Measurements from ENCODE around the gene CFAP299.
"Not testable (repeated sequence)": the region's sequence is repeated elsewhere in the genome, so short reads cannot be mapped to it uniquely, and the experiment has no call there.

CFAP299 gene

GRCh38 chr4:80335226-80335553 is 340 bp upstream of the CFAP299 start:
- TF ChIP-seq EZH2phosphoT487 (IDR thresholded peaks at IDR 0.05; ENCODE audit: low read length) = no peak
- TF ChIP-seq EZH2 (optimal IDR thresholded peaks at IDR 0.05; ENCODE audit: low read depth, low read length) = no peak
- no peak overlapping the region for H3K27ac ChIP-seq (ENCODE audit: low read length)
- H3K4me2 ChIP-seq (ENCODE audit: low read depth, low read length) = peak overlapping the region; percentile 76
- no peaks in the 10 kb centered on the region for H4K20me1 ChIP-seq (ENCODE audit: insufficient read depth, low read length)
- no peaks in the 10 kb centered on the region for H3K9me3 ChIP-seq (replicated peaks; ENCODE audit: insufficient read depth, low read length)
- peak overlapping the region; percentile 85 for H2AFZ ChIP-seq (ENCODE audit: low read length)
- no peak overlapping the region for H3K9ac ChIP-seq (ENCODE audit: low read length)
- no peaks in the 10 kb centered on the region for H3K4me1 ChIP-seq (ENCODE audit: low read length)
- no peaks in the 10 kb centered on the region for H3K9me2 ChIP-seq (replicated peaks; ENCODE audit: insufficient read depth, low read length)
- no peaks in the 10 kb centered on the region for H3K27me3 ChIP-seq (replicated peaks; ENCODE audit: insufficient read depth, low read length)
- peak overlapping the region; percentile 75 for H3K4me3 ChIP-seq (ENCODE audit: low read length)
- no peaks in the 10 kb centered on the region for H3K36me3 ChIP-seq (replicated peaks; ENCODE audit: insufficient read depth, low read length)
- DNase-seq = no peak
- 0 out of 2 replicates have a peak, but pooled peaks cover 5% of the 10 kb centered on the region for H3F3A ChIP-seq (ENCODE audit: insufficient read depth, low read length)
- no peaks in the 10 kb centered on the region for H3K79me2 ChIP-seq (ENCODE audit: low read length)

DNA sequence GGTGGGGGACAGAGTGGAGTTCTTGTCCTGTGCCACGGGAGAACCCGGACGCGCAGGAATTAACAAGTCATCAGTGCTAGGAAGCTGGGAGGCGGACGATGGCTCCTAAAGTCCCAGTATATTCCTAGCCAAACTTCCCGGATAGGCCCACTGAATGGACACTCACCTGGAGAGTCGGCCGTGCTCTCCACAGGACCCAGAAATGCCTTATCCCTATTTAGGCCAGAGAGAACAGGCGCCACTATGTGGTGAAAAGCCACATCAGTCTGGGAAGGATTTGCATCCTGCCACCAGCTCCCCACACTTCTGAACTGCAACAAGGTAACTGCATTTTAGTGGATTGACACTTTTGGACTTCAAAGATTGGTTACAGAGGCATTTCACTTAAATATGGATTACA is 1.1 kb downstream of the CFAP299 start:
- H3K79me2 ChIP-seq (ENCODE audit: low read length) = no peaks in the 10 kb centered on the region
- H3K36me3 ChIP-seq (replicated peaks; ENCODE audit: insufficient read depth, low read length) = no peaks in the 10 kb centered on the region
- TF ChIP-seq, protein P1, sequence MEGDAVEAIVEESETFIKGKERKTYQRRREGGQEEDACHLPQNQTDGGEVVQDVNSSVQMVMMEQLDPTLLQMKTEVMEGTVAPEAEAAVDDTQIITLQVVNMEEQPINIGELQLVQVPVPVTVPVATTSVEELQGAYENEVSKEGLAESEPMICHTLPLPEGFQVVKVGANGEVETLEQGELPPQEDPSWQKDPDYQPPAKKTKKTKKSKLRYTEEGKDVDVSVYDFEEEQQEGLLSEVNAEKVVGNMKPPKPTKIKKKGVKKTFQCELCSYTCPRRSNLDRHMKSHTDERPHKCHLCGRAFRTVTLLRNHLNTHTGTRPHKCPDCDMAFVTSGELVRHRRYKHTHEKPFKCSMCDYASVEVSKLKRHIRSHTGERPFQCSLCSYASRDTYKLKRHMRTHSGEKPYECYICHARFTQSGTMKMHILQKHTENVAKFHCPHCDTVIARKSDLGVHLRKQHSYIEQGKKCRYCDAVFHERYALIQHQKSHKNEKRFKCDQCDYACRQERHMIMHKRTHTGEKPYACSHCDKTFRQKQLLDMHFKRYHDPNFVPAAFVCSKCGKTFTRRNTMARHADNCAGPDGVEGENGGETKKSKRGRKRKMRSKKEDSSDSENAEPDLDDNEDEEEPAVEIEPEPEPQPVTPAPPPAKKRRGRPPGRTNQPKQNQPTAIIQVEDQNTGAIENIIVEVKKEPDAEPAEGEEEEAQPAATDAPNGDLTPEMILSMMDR (IDR thresholded peaks at IDR 0.05; ENCODE audit: low read length) = peak; percentile 46
- TF ChIP-seq EZH2 (optimal IDR thresholded peaks at IDR 0.05; ENCODE audit: low read depth, low read length) = no peak
- H3K9ac ChIP-seq (ENCODE audit: low read length) = peak overlapping the region; percentile 15; the same call in 1 of the 2 replicates
- H2AFZ ChIP-seq (ENCODE audit: low read length) = peak overlapping the region; percentile 85
- no peaks in the 10 kb centered on the region for H3K4me1 ChIP-seq (ENCODE audit: low read length)
- H3K27me3 ChIP-seq (replicated peaks; ENCODE audit: insufficient read depth, low read length) = no peaks in the 10 kb centered on the region
- peak; percentile 31 for DNase-seq
- H3K4me2 ChIP-seq (ENCODE audit: low read depth, low read length) = peak overlapping the region; percentile 76
- H3K27ac ChIP-seq (ENCODE audit: low read length) = no peak overlapping the region
- 0 out of 2 replicates have a peak, but pooled peaks cover 5% of the 10 kb centered on the region for H3F3A ChIP-seq (ENCODE audit: insufficient read depth, low read length)
- H4K20me1 ChIP-seq (ENCODE audit: insufficient read depth, low read length) = no peaks in the 10 kb centered on the region
- peak overlapping the region; percentile 75 for H3K4me3 ChIP-seq (ENCODE audit: low read length)
- H3K9me3 ChIP-seq (replicated peaks; ENCODE audit: insufficient read depth, low read length) = no peaks in the 10 kb centered on the region
- H3K9me2 ChIP-seq (replicated peaks; ENCODE audit: insufficient read depth, low read length) = no peaks in the 10 kb centered on the region

DNA sequence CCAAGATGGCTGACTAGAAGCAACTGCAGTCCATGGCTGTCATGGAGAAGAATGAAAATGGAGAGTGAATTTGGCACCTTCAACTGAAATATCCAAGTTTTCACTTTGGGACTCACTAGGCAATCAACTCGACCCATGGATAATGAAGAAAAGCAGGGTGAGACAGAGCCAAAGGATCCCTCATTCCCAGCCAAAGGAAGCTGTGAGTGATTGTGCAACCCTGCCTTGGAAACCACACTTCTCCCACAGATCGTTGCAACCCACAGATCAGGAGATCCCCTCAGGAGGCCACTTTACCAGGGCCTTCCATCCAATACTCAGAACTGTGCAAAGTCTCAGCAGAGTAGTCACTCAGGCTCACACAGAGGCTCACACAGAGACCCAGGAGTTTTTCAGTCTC is 4.5 kb downstream of the CFAP299 start:
- no peak overlapping the region for H3K4me2 ChIP-seq (ENCODE audit: low read depth, low read length)
- no peak for DNase-seq
- H3K9ac ChIP-seq (ENCODE audit: low read length) = no peak overlapping the region
- no peaks in the 10 kb centered on the region for H3K9me3 ChIP-seq (replicated peaks; ENCODE audit: insufficient read depth, low read length)
- no peak overlapping the region for H3K4me3 ChIP-seq (ENCODE audit: low read length)
- H3F3A ChIP-seq (ENCODE audit: insufficient read depth, low read length) = 0 out of 2 replicates have a peak, but pooled peaks cover 5% of the 10 kb centered on the region
- TF ChIP-seq EZH2phosphoT487 (IDR thresholded peaks at IDR 0.05; ENCODE audit: low read length) (no peak), EZH2 (optimal IDR thresholded peaks at IDR 0.05; ENCODE audit: low read depth, low read length) (no peak)
- TF ChIP-seq, protein P1 (IDR thresholded peaks at IDR 0.05; ENCODE audit: low read length) = no peak
- H3K9me2 ChIP-seq (replicated peaks; ENCODE audit: insufficient read depth, low read length) = no peaks in the 10 kb centered on the region
- H3K4me1 ChIP-seq (ENCODE audit: low read length) = no peaks in the 10 kb centered on the region
- H2AFZ ChIP-seq (ENCODE audit: low read length) = no peak overlapping the region
- no peak overlapping the region for H3K27ac ChIP-seq (ENCODE audit: low read length)
- H4K20me1 ChIP-seq (ENCODE audit: insufficient read depth, low read length) = no peaks in the 10 kb centered on the region
- no peaks in the 10 kb centered on the region for H3K36me3 ChIP-seq (replicated peaks; ENCODE audit: insufficient read depth, low read length)
- H3K27me3 ChIP-seq (replicated peaks; ENCODE audit: insufficient read depth, low read length) = no peaks in the 10 kb centered on the region
- no peaks in the 10 kb centered on the region for H3K79me2 ChIP-seq (ENCODE audit: low read length)

- not testable (repeated sequence) for H2AFZ ChIP-seq (ENCODE audit: low read length); H3K4me1 ChIP-seq (ENCODE audit: low read length); H3F3A ChIP-seq (ENCODE audit: insufficient read depth, low read length); H3K4me3 ChIP-seq (ENCODE audit: low read length); H3K9ac ChIP-seq (ENCODE audit: low read length); H3K4me2 ChIP-seq (ENCODE audit: low read depth, low read length); DNase-seq; H3K9me2 ChIP-seq (replicated peaks; ENCODE audit: insufficient read depth, low read length); H3K27me3 ChIP-seq (replicated peaks; ENCODE audit: insufficient read depth, low read length); H3K9me3 ChIP-seq (replicated peaks; ENCODE audit: insufficient read depth, low read length); H3K36me3 ChIP-seq (replicated peaks; ENCODE audit: insufficient read depth, low read length); H4K20me1 ChIP-seq (ENCODE audit: insufficient read depth, low read length); H3K27ac ChIP-seq (ENCODE audit: low read length); H3K79me2 ChIP-seq (ENCODE audit: low read length)
These were observed 7.2 kb downstream of the CFAP299 start for GRCh38 chr4:80342684-80343083.

Measured in MM.1S (cell line).